ENCODE measurements around the gene GHR. TPM values are rescaled to one million over a fixed set of nuclear protein-coding genes. Genes with fewer than 3 reads are reported as not detected.

The GHR gene
- total RNA-seq, 1 donor from 2014 or later, result 2.3 TPM

- H3K4me1 Mint-ChIP-seq (ENCODE audit: low read depth, unreplicated experiment), result peaks cover 12% of the 10 kb centered on the region
Observed at GRCh38 chr5:42377496-42377895, 45.7 kb upstream of the GHR start.

GRCh38 chr5:42381973-42382372 is 41.3 kb upstream of the GHR start:
- no peaks in the 10 kb centered on the region for H3K36me3 Mint-ChIP-seq (ENCODE audit: low read depth, unreplicated experiment)
- no peaks in the 10 kb centered on the region for H3K9me3 Mint-ChIP-seq (ENCODE audit: unreplicated experiment)
- Histone ChIP-seq H2AFZ (ENCODE audit: low read depth, low read length) (no peak overlapping the region), H4K20me1 (ENCODE audit: insufficient read depth, low read length) (no peaks in the 10 kb centered on the region), H3K4me3 (ENCODE audit: insufficient read depth, low read depth, low read length) (no peak overlapping the region), H3K9me3 (ENCODE audit: insufficient read depth, low read depth, low read length) (no peaks in the 10 kb centered on the region), H3K27ac (ENCODE audit: low read depth, low read length) (no peak overlapping the region), H3K9ac (ENCODE audit: low read length) (no peak overlapping the region), H3K36me3 (ENCODE audit: insufficient read depth, low read length) (no peaks in the 10 kb centered on the region), H3K27me3 (ENCODE audit: insufficient read depth, low read length) (no peaks in the 10 kb centered on the region), H3K79me2 (ENCODE audit: insufficient read depth, low read length) (no peaks in the 10 kb centered on the region), H3K4me2 (ENCODE audit: low read length) (no peak overlapping the region), H3K4me1 (ENCODE audit: insufficient read depth, low read length) (no peaks in the 10 kb centered on the region)
- FAIRE-seq (no peak), DNase-seq (ENCODE audit: low read depth) (no peak)
- TF ChIP-seq CTCF (IDR thresholded peaks at IDR 0.05; ENCODE audit: insufficient read depth, low read depth, low read length), result no peak
- no peak for TF ChIP-seq EZH2 (IDR thresholded peaks at IDR 0.05; ENCODE audit: insufficient read depth, low read length)
- peaks cover 7% of the 10 kb centered on the region for H3K4me1 Mint-ChIP-seq (ENCODE audit: low read depth, unreplicated experiment)
- no peak overlapping the region for H3K4me3 Mint-ChIP-seq (ENCODE audit: unreplicated experiment)
- no peaks in the 10 kb centered on the region for H3K27me3 Mint-ChIP-seq (ENCODE audit: low read depth, unreplicated experiment)
- H3K27ac Mint-ChIP-seq (ENCODE audit: unreplicated experiment), result no peak overlapping the region

More at GRCh38 chr5:42377496-42377895, 45.7 kb upstream of the GHR start:
- TF ChIP-seq CTCF (IDR thresholded peaks at IDR 0.05; ENCODE audit: insufficient read depth, low read depth, low read length) (no peak), EZH2 (IDR thresholded peaks at IDR 0.05; ENCODE audit: insufficient read depth, low read length) (no peak)
- Histone ChIP-seq H3K4me2 (ENCODE audit: low read length) (no peak overlapping the region), H3K79me2 (ENCODE audit: insufficient read depth, low read length) (no peaks in the 10 kb centered on the region), H3K36me3 (ENCODE audit: insufficient read depth, low read length) (no peaks in the 10 kb centered on the region), H3K4me1 (ENCODE audit: insufficient read depth, low read length) (no peaks in the 10 kb centered on the region), H4K20me1 (ENCODE audit: insufficient read depth, low read length) (no peaks in the 10 kb centered on the region), H3K9ac (ENCODE audit: low read length) (no peak overlapping the region), H3K9me3 (ENCODE audit: insufficient read depth, low read depth, low read length) (no peaks in the 10 kb centered on the region), H2AFZ (ENCODE audit: low read depth, low read length) (no peak overlapping the region), H3K27me3 (ENCODE audit: insufficient read depth, low read length) (no peaks in the 10 kb centered on the region), H3K4me3 (ENCODE audit: insufficient read depth, low read depth, low read length) (no peak overlapping the region), H3K27ac (ENCODE audit: low read depth, low read length) (no peak overlapping the region)
- no peak for FAIRE-seq
- Mint-ChIP-seq H3K27ac (ENCODE audit: unreplicated experiment) (no peak overlapping the region), H3K27me3 (ENCODE audit: low read depth, unreplicated experiment) (no peaks in the 10 kb centered on the region), H3K4me3 (ENCODE audit: unreplicated experiment) (no peak overlapping the region), H3K9me3 (ENCODE audit: unreplicated experiment) (no peaks in the 10 kb centered on the region), H3K36me3 (ENCODE audit: low read depth, unreplicated experiment) (no peaks in the 10 kb centered on the region)
- no peak for DNase-seq (ENCODE audit: low read depth)

- Histone ChIP-seq H3K27ac (ENCODE audit: low read depth, low read length) (no peak overlapping the region), H3K4me1 (ENCODE audit: insufficient read depth, low read length) (no peaks in the 10 kb centered on the region), H2AFZ (ENCODE audit: low read depth, low read length) (no peak overlapping the region), H4K20me1 (ENCODE audit: insufficient read depth, low read length) (no peaks in the 10 kb centered on the region), H3K4me2 (ENCODE audit: low read length) (no peak overlapping the region), H3K36me3 (ENCODE audit: insufficient read depth, low read length) (no peaks in the 10 kb centered on the region), H3K79me2 (ENCODE audit: insufficient read depth, low read length) (no peaks in the 10 kb centered on the region), H3K9me3 (ENCODE audit: insufficient read depth, low read depth, low read length) (no peaks in the 10 kb centered on the region), H3K27me3 (ENCODE audit: insufficient read depth, low read length) (no peaks in the 10 kb centered on the region), H3K4me3 (ENCODE audit: insufficient read depth, low read depth, low read length) (no peak overlapping the region), H3K9ac (ENCODE audit: low read length) (no peak overlapping the region)
- Mint-ChIP-seq H3K4me1 (ENCODE audit: low read depth, unreplicated experiment) (no peaks in the 10 kb centered on the region), H3K36me3 (ENCODE audit: low read depth, unreplicated experiment) (no peaks in the 10 kb centered on the region), H3K4me3 (ENCODE audit: unreplicated experiment) (no peak overlapping the region), H3K9me3 (ENCODE audit: unreplicated experiment) (no peaks in the 10 kb centered on the region), H3K27ac (ENCODE audit: unreplicated experiment) (no peak overlapping the region), H3K27me3 (ENCODE audit: low read depth, unreplicated experiment) (no peaks in the 10 kb centered on the region)
- FAIRE-seq (no peak), DNase-seq (ENCODE audit: low read depth) (no peak)
- TF ChIP-seq EZH2 (IDR thresholded peaks at IDR 0.05; ENCODE audit: insufficient read depth, low read length), result no peak
- no peak for TF ChIP-seq CTCF (IDR thresholded peaks at IDR 0.05; ENCODE audit: insufficient read depth, low read depth, low read length)
Observed at GRCh38 chr5:42387563-42387962, 35.7 kb upstream of the GHR start.
